AG04449 (cell line): ENCODE measurements around the gene SOCS6.

Source experiments
- CTCF ChIA-PET: fragments of 350-600 bp; formaldehyde crosslinking; extraction: SDS; loops from one replicate; lab custom pipeline; 2021; ENCODE audit warnings: antibody characterized with exemption; lab: Yijun Ruan, JAX
- POLR2A ChIA-PET: fragments of 400-600, 350-600 bp; formaldehyde crosslinking; extraction: SDS; loops from one replicate; lab custom pipeline; 2020; ENCODE audit warnings: antibody characterized with exemption, inconsistent platforms; lab: Yijun Ruan, JAX
- DNase-seq: peaks from one replicate; pipeline ENCODE4 v3.0.0-alpha.2; 2010; ENCODE audit warnings: low read depth, low spot score
- H3K4me3 ChIP-seq: 2 replicates; pipeline ENCODE4 v1.5.1; 2011; ENCODE audit warnings: low read depth, mild to moderate bottlenecking, control low read depth, low read length
- CTCF ChIP-seq: IDR thresholded peaks from one replicate; pipeline ENCODE4 v1.5.1; 2011; ENCODE audit warnings: mild to moderate bottlenecking, moderate library complexity, low read length, control low read depth, inconsistent platforms; ENCODE audit not compliant: insufficient read depth; ENCODE audit errors: missing control alignments

The SOCS6 gene

DNA sequence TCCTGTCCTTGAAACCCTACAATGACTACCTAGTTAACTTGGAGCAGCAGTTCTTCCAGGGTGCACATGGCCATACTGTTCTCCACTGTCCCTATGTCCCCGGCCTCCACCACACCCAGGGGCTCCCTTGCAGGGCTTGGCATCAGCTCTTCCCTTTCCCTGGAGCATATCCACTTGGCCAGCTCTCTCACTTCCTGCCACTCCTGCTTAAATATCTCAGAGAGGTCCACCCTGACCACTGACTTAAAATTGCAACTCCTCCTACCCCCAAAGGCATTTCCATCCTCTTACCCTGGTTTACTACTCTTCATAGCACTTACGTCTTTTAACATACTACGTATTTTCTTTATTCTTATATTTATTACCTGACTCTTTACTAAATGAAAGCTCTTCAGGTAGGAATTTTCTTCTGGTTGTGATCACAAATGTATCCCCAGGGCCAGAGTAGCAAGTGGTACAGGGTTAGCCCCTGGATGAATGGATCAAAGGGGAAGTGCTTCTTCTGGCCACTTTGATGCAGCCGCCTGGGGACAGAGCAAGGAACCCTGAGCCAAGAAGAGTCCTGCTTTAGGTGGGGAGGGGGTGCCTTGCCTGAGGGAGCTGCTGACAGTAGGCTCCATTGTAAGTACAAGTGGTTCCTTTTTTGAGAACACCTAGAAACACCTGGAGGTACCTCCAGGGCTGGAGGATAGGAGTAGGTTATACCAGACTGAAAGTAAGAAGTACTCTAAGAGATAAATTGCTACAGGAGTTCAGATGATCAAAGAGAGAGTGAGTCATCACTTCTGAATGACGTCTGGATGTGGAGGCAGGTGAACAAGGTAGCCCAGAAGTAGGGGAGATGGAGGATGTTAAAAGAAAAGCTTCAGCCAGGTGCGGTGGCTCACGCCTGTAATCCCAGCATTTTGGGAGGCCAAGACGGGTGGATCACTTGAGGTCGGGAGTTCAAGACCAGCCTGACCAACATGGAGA, 82.2 kb downstream of the SOCS6 start:
- no peak overlapping the region for H3K4me3 ChIP-seq
- TF ChIP-seq CTCF = no peak
- CTCF ChIA-PET = interaction anchor here (1.0 to 1.2 kb wide), 2 partner anchors 14 to 175 kb away, joined by 4 read pairs; no protein-coding TSS in a partner anchor
- no peak for DNase-seq
- POLR2A ChIA-PET = no interaction called here

- no peak overlapping the region for H3K4me3 ChIP-seq
These were observed 83.1 kb downstream of the SOCS6 start for GRCh38 chr18:70371908-70372307.

GRCh38 chr18:70372450-70373041, 83.7 kb downstream of the SOCS6 start:
- no peak overlapping the region for H3K4me3 ChIP-seq
- POLR2A ChIA-PET = interaction anchor here (0.7 to 1.5 kb wide), 2 partner anchors 9 to 50 kb away, joined by 3 to 6 read pairs; no protein-coding TSS in a partner anchor
- DNase-seq = no peak
- CTCF ChIA-PET = interaction anchor here (0.9 to 2.7 kb wide), 5 partner anchors 10 to 176 kb away, joined by 3 to 9 read pairs (median 4); no protein-coding TSS in a partner anchor
- TF ChIP-seq CTCF = no peak

More at GRCh38 chr18:70371908-70372307, 83.1 kb downstream of the SOCS6 start:
- TF ChIP-seq CTCF = no peak
- ChIA-PET POLR2A (interaction anchor here (1.5 kb wide), 1 partner anchor 50 kb away, joined by 6 read pairs; no protein-coding TSS in a partner anchor), CTCF (interaction anchor here (0.9 to 1.5 kb wide), 3 partner anchors 11 to 62 kb away, joined by 3 to 4 read pairs (median 3); no protein-coding TSS in a partner anchor)
- DNase-seq = no peak

GRCh38 chr18:70373042-70373519, 84.2 kb downstream of the SOCS6 start:
- no peak overlapping the region for H3K4me3 ChIP-seq
- ChIA-PET POLR2A (interaction anchor here (0.7 to 1.5 kb wide), 2 partner anchors 10 to 49 kb away, joined by 3 to 6 read pairs; no protein-coding TSS in a partner anchor), CTCF (interaction anchor here (0.9 to 2.7 kb wide), 4 partner anchors 10 to 177 kb away, joined by 3 to 9 read pairs (median 4); no protein-coding TSS in a partner anchor)
- TF ChIP-seq CTCF = no peak
- DNase-seq = peak; percentile 61

DNA sequence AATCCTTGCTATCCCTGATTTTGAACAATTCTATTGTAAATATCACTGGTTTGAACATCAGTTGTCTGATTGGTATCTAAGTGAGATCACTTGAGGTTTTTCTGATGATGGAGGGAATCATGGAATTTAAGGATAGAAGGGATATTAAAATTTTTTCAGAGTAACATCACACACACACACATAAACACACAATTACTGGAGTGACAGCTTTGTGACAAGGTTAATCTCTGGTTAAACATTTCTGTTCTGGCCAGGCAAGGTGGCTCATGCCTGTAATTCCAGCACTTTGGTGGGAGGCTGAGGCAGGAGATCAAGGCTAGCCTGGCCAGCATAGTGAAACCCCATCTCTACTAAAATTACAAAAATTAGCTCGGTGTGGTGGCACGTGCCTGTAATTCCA, 85.3 kb downstream of the SOCS6 start:
- no peak overlapping the region for H3K4me3 ChIP-seq
- ChIA-PET POLR2A (no interaction called here), CTCF (interaction anchor here (2.7 kb wide), 1 partner anchor 178 kb away, joined by 9 read pairs; no protein-coding TSS in a partner anchor)

More for the DNA sequence above, 85.3 kb downstream of the SOCS6 start:
- no peak for TF ChIP-seq CTCF
- no peak for DNase-seq
